GM12875 (cell line): ENCODE results near the gene DIMT1.

ENCODE experiments used
- H3K4me3 ChIP-seq: one replicate; pipeline ENCODE4 v1.5.1; 2011; ENCODE audit warnings: low read depth, low read length, control low read depth
- TF ChIP-seq, protein P1 (sequence below): IDR thresholded peaks from 2 replicates; pipeline ENCODE4 v1.5.1; 2011; ENCODE audit warnings: low read depth, mild to moderate bottlenecking, control low read depth, inconsistent platforms, low read length, moderate library complexity, borderline replicate concordance; ENCODE audit not compliant: insufficient read depth

DIMT1 gene

GRCh38 chr5:62371409-62371808, 32.3 kb downstream of the DIMT1 start:
- no peak overlapping the region for H3K4me3 ChIP-seq
- TF ChIP-seq, protein P1, sequence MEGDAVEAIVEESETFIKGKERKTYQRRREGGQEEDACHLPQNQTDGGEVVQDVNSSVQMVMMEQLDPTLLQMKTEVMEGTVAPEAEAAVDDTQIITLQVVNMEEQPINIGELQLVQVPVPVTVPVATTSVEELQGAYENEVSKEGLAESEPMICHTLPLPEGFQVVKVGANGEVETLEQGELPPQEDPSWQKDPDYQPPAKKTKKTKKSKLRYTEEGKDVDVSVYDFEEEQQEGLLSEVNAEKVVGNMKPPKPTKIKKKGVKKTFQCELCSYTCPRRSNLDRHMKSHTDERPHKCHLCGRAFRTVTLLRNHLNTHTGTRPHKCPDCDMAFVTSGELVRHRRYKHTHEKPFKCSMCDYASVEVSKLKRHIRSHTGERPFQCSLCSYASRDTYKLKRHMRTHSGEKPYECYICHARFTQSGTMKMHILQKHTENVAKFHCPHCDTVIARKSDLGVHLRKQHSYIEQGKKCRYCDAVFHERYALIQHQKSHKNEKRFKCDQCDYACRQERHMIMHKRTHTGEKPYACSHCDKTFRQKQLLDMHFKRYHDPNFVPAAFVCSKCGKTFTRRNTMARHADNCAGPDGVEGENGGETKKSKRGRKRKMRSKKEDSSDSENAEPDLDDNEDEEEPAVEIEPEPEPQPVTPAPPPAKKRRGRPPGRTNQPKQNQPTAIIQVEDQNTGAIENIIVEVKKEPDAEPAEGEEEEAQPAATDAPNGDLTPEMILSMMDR, result no peak

GRCh38 chr5:62369039-62369438, 34.7 kb downstream of the DIMT1 start:
- TF ChIP-seq, protein P1, result no peak
- no peak overlapping the region for H3K4me3 ChIP-seq

DNA sequence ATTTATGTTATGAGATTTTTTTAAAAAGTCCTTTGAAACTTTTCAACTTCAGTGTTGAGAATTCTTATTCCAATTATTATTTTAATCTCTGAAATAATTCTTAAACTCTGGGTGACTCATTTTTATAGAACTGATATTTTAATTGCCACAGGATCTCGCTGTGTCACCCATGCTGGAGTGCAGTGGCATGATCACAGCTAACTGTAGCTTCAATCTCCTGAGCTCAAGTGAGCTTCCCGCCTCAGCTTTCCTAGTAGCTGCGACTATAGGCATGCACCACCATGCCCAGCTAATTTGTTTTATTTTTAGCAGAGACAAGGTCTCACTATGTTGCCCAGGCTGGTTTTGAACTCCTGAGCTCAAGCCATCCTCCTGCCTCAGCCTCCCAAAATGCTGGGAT, 41.0 kb downstream of the DIMT1 start:
- TF ChIP-seq, protein P1, result no peak
- H3K4me3 ChIP-seq, result no peak overlapping the region

- no peak overlapping the region for H3K4me3 ChIP-seq
- TF ChIP-seq, protein P1, result peak; percentile 18; the same call in 1 of the 2 replicates
Observed at GRCh38 chr5:62354028-62354874, 49.5 kb downstream of the DIMT1 start.

- TF ChIP-seq, protein P1, result no peak
- no peak overlapping the region for H3K4me3 ChIP-seq
Observed at GRCh38 chr5:62348723-62349481, 54.8 kb downstream of the DIMT1 start.

DNA sequence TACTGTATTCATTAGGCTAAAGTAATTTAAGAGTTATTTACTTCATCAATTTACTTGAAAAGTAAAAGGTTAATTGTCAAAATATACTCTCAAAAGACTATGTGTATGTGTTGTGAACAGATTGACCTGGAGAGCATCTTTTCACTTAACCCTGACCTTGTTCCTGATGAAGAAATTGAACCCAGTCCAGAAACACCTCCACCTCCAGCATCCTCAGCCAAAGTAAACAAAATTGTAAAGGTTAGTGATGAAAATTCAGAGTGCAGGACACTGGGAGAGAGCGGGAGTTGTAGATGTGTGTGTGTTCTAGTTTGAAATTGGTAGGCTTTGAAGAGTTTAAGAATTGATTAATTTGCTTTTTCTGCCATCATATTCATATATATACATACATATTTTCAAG, 55.8 kb downstream of the DIMT1 start:
- H3K4me3 ChIP-seq, result no peak overlapping the region
- TF ChIP-seq, protein P1, result no peak

DNA sequence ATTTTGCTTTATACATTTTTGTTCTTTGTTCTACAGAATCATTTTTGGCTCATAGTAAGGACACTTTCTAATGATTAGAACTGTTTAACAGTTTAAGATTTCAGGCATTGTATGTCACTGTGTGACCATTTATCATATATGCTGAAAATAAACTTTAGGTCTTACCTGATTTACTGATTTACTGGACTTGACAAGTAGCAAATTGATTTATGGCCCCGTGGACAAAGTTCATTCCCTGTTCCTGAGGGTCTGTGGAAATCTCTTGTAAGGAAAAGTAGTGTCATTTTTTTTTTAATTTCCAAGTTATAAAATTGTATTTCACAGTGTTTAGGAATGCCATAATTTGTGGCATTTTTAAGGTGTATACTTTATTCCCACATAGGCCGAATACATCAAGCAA, 57.0 kb downstream of the DIMT1 start:
- H3K4me3 ChIP-seq, result no peak overlapping the region
- TF ChIP-seq, protein P1, result no peak
